Ecto neural progenitor cell (in vitro differentiated cells): ENCODE results near the gene TLE3.
"Not testable (repeated sequence)": the region's sequence is repeated elsewhere in the genome, so short reads cannot be mapped to it uniquely, and the experiment has no call there.

Source experiments
- DNase-seq: peaks from one replicate; pipeline ENCODE4 v3.0.0-alpha.2; 2018; ENCODE audit warnings: low spot score

TLE3 gene

DNA sequence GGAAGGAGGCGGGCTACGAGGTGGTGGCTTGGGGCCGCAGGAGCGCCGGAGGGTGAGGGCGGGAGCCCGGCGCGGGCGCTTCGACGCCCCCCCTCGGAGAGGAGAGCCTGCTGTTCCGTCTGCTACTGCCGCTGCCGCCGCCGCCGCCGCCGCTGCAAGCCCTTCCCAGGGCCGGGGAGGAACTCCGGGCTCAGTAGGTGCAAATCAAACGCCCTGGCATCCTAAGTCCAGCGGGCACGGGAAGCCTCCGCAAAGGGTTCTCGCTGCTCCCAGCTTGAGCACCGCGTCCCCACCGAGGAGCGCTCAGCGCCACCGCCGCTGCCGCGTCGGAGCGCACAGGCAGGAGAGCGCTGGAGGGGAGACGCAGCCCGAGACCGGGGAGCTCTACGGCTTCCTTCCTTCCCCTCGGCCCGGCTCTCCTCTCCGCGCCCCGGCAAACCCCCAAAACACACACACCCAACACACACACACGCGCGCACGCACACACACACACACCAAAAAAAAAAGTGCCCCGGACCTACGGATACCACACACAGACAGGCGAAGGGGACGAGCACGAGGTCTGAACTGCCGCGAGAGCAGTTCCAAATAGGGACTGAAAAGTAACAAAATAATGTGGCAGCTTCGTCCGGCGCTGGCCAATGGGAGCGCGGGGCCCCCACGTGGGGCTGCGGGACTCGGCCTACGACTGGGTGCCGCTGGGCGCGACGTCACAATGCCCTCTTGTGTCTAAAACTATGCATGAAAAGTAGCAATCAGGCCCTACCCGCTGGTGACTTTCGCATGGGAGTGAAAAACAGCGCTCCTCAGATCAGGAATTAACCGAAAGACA, at the start of gene TLE3:
Gene TLE3 (minus strand): TSS at position 597 of the 832 bp plus-strand sequence. CDS start 1,119 bp downstream, outside the sequence.
- DNase-seq: peak; percentile 99

DNA sequence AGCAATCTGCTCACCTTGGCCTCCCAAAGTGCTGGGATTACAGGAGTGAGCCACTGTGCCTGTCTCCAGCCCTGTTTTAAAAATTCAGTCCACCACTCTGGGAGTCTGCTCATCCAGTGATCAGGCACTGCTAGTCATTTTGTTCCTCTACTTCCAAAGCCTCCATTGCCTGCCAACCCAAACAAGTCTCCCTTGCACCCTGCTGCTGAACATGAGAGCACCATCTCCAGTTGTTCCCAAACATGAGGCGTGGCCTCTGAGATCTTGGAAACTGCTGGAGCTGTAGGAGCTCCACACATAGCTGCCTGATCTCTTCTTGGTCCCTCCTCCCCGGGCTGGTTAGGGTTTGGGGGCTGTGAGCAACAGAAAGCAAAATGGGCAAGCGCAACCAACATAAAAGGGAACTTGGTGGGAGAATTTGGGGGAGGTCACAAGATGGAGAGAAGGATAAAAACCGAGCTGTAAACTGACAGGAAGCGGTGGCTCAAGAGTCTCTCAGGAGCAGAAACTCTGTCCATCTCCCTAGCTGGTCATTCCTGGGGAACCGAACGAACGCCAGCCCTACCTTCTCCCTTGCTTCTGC, 49.6 kb upstream of the TLE3 start:
- no peak for DNase-seq

DNA sequence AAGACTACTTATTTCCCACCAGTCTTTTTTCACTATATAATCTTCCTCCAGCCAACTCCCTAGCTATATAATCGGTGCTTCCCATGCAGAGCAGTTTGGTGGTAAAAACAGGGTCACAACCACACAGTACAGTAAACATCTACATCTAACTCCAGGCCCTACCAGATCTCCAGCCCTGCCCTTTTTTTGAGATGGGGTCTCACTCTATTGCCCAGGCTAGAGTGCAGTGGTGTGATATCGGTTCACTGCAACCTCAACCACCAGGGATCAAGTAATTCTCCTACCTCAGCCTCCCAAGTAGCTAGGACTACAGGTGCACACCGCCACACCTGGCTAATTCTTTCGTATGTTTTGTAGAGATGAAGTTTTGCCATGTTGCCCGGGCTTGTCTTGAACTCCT, 49.1 kb upstream of the TLE3 start:
- no peak for DNase-seq

- no peak for DNase-seq
Observed at GRCh38 chr15:70146162-70146561, 48.4 kb upstream of the TLE3 start.

DNA sequence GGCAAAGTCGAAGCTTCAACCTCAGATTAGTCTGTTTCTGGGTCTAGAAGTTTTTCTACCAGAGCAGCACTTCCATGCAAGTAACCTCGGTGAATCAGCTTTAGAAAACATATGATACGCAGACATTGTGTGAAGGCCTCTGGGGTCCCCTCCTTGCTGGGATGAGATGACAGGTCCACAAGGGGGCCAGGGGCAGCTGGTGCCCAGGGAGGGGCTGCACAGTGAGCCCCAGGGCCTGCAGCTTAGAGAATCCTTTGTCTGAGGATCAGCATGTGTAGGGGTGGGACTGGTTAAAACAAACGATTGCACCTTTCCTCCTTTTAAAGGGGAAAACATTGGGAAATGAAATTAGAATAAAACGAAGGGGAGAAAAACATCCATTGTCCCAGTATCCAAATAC, 47.5 kb upstream of the TLE3 start:
- DNase-seq: no peak

- DNase-seq: no peak
Observed at GRCh38 chr15:70142322-70143191, 44.8 kb upstream of the TLE3 start.

- DNase-seq: no peak
Observed at GRCh38 chr15:70142072-70142321, 44.3 kb upstream of the TLE3 start.

GRCh38 chr15:70141376-70142071, 43.8 kb upstream of the TLE3 start:
- no peak for DNase-seq

- DNase-seq: no peak
Observed at GRCh38 chr15:70140543-70141375, 43.0 kb upstream of the TLE3 start.

DNA sequence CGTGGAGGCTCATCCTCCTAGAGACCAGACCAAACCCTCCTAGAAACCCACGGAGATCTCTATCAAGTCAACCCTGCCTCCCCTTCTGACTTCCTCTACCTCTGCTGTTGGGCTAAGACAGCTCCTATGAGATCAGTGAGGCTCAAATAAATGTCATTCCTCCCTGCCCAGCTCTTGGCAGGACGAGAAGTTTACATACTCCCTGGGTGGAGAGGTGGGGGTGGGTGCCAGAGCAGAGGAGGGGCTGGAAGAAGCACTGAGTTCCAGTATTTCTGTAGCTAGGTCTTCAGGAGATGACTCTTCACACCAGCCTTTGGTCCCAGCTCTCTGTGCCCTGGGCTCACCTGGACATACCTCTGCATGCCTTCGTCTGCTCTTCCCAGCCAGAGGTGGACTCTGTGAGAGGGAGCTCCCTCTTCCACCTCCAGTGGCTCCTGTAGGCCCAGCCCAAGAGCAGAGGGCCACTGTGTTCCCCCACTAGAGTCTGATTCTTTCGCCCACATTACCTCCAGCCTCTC, 42.4 kb upstream of the TLE3 start:
- no peak for DNase-seq

DNA sequence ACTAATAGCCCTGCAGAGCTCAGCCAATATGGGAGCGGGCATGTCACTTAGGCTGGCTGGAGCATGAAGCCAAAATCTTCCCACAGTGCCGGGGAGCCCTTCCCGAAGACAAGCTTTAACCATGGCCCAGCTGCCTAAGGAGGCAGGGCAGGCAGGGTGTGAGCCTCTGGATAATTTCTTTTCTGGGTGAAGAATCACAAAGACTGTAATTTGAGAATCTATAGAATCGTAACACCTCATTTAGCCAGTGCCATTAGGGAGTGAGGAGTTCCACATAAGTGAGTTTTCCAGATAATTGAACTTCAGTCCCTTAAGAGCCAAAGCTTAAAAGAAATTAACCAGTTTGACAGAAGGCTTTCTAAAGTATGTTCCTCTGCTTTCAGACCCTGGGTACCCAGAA, 40.2 kb upstream of the TLE3 start:
- no peak for DNase-seq

DNA sequence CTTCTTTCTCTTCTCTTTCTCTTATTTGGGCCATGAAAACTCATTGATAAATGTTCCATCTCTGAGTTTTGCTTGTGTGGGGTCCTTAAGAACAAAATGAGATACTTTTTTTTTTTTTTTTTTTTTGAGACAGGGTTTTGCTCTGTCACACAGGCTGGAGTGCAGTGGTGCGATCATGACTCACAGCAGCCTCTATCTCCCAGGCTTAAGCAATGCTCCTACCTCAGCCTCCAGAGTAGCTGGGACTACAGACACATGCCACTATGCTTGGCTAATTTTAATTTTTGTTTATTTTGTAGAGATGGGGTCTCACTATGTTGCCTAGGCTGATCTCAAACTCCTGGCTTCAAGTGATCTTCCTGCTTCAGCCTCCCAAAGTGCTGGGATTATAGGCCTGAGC, 39.3 kb upstream of the TLE3 start:
- DNase-seq: not testable (repeated sequence)

DNA sequence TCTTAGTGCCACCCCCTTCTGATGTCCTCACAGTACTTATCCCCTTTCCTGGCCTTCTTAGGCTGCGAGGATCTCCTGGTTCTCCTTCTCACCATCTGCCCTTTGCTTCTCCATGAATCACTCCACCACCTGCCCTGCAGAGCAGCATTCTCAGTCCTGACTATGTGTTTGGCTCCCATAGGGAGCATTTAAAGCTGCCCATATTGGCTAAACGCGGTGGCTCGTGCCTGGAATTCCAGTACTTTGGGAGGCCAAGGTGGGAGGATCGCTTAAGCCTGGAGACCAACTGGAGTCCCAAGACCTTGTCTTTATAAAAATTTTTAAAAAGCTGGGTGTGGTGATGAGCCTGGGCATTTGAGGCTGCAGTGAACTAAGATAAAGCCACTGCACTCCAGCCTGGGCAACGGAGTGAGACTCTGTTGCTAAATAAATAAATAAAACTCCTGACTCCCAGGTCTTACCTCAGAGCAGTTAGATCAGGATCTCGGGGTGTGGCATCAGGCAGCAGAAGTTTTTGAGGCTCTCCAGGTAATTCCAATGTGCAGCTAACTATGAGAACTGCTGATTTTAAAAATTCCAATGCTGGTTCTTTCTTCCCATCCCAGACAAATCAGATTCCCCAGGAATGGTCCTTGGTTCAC, 36.2 kb upstream of the TLE3 start:
- no peak for DNase-seq

GRCh38 chr15:70133296-70133695, 35.6 kb upstream of the TLE3 start:
- no peak for DNase-seq

- DNase-seq: no peak
Observed at GRCh38 chr15:70132571-70132970, 34.9 kb upstream of the TLE3 start.

GRCh38 chr15:70132139-70132538, 34.4 kb upstream of the TLE3 start:
- no peak for DNase-seq

GRCh38 chr15:70128414-70129140, 30.9 kb upstream of the TLE3 start:
- no peak for DNase-seq

- no peak for DNase-seq
Observed at GRCh38 chr15:70127770-70128413, 30.2 kb upstream of the TLE3 start.

DNA sequence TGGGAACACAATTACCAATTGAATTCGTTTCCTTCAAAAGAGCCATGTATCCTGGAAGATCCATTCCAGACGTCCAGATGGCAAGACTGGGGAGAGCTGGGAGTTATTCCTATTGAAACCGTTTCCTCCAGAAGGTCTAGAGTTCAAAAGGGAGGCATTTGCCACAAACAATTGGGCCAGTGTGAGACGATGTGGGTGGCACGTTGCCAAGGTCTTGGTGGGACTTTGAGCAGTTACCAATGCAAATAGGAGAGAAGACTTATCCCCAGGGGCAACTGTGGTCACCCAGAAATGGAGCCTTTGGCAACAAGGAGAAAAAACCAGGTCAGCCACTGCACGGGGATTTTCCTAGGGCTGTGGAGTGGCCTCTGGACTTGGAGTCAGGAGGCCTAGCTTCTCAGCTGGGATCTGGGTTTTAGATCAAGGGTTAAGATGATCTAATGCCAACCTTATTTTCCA, 29.6 kb upstream of the TLE3 start:
- no peak for DNase-seq
